ENCODE measurements around the gene CA12. TPM values are rescaled to one million over a fixed set of nuclear protein-coding genes. Genes with fewer than 3 reads are reported as not detected.

The CA12 gene
- total and polyA plus RNA-seq, 9 of the 15 experiments (the other 6 are each of a cell fraction or from before 2014, with no cell fraction given): 0.01 to 0.78 (median 0.15) TPM; not detected in 1

DNA sequence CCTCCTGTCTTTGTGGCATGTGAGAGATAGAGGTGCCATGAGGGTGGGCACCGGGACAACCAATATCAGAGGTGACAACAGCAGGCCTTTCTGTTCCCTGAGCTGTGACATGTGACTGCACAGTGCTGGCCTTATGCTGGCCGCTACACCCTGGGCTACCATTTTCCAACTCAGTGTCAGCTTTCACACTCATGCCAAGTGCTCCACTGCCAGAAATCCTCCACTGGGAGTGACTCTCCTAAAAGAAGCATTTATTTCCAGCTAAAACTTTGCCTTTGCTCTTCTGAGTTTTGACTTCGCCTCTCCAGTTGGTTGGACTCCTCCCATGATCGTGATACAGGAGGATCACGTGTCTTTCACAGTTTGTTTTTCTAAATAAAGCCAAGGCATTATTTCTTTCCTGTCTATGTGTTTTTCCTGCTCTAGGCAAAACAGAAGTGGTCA, 31.4 kb downstream of the CA12 start (continued):
- TF ChIP-seq, protein P1, sequence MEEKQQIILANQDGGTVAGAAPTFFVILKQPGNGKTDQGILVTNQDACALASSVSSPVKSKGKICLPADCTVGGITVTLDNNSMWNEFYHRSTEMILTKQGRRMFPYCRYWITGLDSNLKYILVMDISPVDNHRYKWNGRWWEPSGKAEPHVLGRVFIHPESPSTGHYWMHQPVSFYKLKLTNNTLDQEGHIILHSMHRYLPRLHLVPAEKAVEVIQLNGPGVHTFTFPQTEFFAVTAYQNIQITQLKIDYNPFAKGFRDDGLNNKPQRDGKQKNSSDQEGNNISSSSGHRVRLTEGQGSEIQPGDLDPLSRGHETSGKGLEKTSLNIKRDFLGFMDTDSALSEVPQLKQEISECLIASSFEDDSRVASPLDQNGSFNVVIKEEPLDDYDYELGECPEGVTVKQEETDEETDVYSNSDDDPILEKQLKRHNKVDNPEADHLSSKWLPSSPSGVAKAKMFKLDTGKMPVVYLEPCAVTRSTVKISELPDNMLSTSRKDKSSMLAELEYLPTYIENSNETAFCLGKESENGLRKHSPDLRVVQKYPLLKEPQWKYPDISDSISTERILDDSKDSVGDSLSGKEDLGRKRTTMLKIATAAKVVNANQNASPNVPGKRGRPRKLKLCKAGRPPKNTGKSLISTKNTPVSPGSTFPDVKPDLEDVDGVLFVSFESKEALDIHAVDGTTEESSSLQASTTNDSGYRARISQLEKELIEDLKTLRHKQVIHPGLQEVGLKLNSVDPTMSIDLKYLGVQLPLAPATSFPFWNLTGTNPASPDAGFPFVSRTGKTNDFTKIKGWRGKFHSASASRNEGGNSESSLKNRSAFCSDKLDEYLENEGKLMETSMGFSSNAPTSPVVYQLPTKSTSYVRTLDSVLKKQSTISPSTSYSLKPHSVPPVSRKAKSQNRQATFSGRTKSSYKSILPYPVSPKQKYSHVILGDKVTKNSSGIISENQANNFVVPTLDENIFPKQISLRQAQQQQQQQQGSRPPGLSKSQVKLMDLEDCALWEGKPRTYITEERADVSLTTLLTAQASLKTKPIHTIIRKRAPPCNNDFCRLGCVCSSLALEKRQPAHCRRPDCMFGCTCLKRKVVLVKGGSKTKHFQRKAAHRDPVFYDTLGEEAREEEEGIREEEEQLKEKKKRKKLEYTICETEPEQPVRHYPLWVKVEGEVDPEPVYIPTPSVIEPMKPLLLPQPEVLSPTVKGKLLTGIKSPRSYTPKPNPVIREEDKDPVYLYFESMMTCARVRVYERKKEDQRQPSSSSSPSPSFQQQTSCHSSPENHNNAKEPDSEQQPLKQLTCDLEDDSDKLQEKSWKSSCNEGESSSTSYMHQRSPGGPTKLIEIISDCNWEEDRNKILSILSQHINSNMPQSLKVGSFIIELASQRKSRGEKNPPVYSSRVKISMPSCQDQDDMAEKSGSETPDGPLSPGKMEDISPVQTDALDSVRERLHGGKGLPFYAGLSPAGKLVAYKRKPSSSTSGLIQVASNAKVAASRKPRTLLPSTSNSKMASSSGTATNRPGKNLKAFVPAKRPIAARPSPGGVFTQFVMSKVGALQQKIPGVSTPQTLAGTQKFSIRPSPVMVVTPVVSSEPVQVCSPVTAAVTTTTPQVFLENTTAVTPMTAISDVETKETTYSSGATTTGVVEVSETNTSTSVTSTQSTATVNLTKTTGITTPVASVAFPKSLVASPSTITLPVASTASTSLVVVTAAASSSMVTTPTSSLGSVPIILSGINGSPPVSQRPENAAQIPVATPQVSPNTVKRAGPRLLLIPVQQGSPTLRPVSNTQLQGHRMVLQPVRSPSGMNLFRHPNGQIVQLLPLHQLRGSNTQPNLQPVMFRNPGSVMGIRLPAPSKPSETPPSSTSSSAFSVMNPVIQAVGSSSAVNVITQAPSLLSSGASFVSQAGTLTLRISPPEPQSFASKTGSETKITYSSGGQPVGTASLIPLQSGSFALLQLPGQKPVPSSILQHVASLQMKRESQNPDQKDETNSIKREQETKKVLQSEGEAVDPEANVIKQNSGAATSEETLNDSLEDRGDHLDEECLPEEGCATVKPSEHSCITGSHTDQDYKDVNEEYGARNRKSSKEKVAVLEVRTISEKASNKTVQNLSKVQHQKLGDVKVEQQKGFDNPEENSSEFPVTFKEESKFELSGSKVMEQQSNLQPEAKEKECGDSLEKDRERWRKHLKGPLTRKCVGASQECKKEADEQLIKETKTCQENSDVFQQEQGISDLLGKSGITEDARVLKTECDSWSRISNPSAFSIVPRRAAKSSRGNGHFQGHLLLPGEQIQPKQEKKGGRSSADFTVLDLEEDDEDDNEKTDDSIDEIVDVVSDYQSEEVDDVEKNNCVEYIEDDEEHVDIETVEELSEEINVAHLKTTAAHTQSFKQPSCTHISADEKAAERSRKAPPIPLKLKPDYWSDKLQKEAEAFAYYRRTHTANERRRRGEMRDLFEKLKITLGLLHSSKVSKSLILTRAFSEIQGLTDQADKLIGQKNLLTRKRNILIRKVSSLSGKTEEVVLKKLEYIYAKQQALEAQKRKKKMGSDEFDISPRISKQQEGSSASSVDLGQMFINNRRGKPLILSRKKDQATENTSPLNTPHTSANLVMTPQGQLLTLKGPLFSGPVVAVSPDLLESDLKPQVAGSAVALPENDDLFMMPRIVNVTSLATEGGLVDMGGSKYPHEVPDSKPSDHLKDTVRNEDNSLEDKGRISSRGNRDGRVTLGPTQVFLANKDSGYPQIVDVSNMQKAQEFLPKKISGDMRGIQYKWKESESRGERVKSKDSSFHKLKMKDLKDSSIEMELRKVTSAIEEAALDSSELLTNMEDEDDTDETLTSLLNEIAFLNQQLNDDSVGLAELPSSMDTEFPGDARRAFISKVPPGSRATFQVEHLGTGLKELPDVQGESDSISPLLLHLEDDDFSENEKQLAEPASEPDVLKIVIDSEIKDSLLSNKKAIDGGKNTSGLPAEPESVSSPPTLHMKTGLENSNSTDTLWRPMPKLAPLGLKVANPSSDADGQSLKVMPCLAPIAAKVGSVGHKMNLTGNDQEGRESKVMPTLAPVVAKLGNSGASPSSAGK (IDR thresholded peaks at IDR 0.05): peak; percentile 53
- TF ChIP-seq TEAD1 (CRISPR knock-in tag; IDR thresholded peaks at IDR 0.05) (0 out of 4 replicates have a peak, but pooled peaks of 1 of the 2 experiments have one; percentile 11), ZNF41 (CRISPR knock-in tag; conservative IDR thresholded peaks at IDR 0.05) (0 out of 2 replicates have a peak, but pooled peaks have one; percentile 37), RFX5 (IDR thresholded peaks at IDR 0.05; ENCODE audit: low read depth, low read length) (no peak), HMGN3 (IDR thresholded peaks at IDR 0.05; ENCODE audit: borderline replicate concordance, extremely low read depth, insufficient read length, low read depth, low read length) (no peak), ZNF165 (CRISPR knock-in tag; IDR thresholded peaks at IDR 0.05; ENCODE audit: borderline replicate concordance) (0 out of 2 replicates have a peak, but pooled peaks have one; percentile 60), ZNF57 (CRISPR knock-in tag; IDR thresholded peaks at IDR 0.05) (no peak), SMARCA5 (IDR thresholded peaks at IDR 0.05) (no peak), ZNF175 (CRISPR knock-in tag; IDR thresholded peaks at IDR 0.05; ENCODE audit: low read depth) (0 out of 2 replicates have a peak, but pooled peaks have one; percentile 39), ZNF766 (CRISPR knock-in tag; conservative IDR thresholded peaks at IDR 0.05) (0 out of 2 replicates have a peak, but pooled peaks have one; percentile 51), MEF2D (tag; conservative IDR thresholded peaks at IDR 0.05; ENCODE audit: low read depth) (0 out of 2 replicates have a peak, but pooled peaks have one; percentile 20), ZZZ3 (IDR thresholded peaks at IDR 0.05) (no peak), NR4A1 (CRISPR knock-in tag; IDR thresholded peaks at IDR 0.05) (no peak), NR4A1 (tag; IDR thresholded peaks at IDR 0.05) (peak; percentile 50; the same call in 1 of the 2 replicates), NFXL1 (CRISPR knock-in tag; IDR thresholded peaks at IDR 0.05) (no peak)
- TF ChIP-seq, protein P2, sequence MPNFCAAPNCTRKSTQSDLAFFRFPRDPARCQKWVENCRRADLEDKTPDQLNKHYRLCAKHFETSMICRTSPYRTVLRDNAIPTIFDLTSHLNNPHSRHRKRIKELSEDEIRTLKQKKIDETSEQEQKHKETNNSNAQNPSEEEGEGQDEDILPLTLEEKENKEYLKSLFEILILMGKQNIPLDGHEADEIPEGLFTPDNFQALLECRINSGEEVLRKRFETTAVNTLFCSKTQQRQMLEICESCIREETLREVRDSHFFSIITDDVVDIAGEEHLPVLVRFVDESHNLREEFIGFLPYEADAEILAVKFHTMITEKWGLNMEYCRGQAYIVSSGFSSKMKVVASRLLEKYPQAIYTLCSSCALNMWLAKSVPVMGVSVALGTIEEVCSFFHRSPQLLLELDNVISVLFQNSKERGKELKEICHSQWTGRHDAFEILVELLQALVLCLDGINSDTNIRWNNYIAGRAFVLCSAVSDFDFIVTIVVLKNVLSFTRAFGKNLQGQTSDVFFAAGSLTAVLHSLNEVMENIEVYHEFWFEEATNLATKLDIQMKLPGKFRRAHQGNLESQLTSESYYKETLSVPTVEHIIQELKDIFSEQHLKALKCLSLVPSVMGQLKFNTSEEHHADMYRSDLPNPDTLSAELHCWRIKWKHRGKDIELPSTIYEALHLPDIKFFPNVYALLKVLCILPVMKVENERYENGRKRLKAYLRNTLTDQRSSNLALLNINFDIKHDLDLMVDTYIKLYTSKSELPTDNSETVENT (CRISPR knock-in tag; IDR thresholded peaks at IDR 0.05): no peak
